B cell (primary cell): ENCODE results near the gene LRRN2. TPM values are rescaled to one million over a fixed set of nuclear protein-coding genes. Genes with fewer than 3 reads are reported as not detected.

ENCODE experiments used
- ATAC-seq: fragments of 200-7000 bp; cut with Tn5 transposase; one replicate; pipeline ENCODE4 v1.10.0; 2021; ENCODE audit warnings: low read depth, mild to moderate bottlenecking, moderate number of reproducible peaks, moderate library complexity
- CTCF ChIA-PET: fragments of 350-600 bp; sonication (Branson Sonifier 250); formaldehyde crosslinking; loops from one replicate; lab custom pipeline; 2021; ENCODE audit warnings: antibody characterized with exemption, inconsistent platforms; lab: Charles Lee
- POLR2A ChIA-PET: fragments of 350-600 bp; sonication (Branson Sonifier 250); formaldehyde crosslinking; loops from one replicate; lab custom pipeline; 2021; ENCODE audit warnings: antibody characterized with exemption; lab: Charles Lee
- DNase-seq: peaks from one replicate; pipeline ENCODE4 v3.0.0; 2013
- H2AFZ ChIP-seq: 2 replicates; pipeline ENCODE4 v1.6.1; 2012; ENCODE audit warnings: mild to moderate bottlenecking, low read depth, low read length; ENCODE audit not compliant: insufficient read depth, poor library complexity, severe bottlenecking
- H3K27ac ChIP-seq, 2 donors: 1 replicate in 1 of 2; 2 replicates in 1 of 2; pipeline ENCODE4 v1.5.1; 2012 to 2013; ENCODE audit warnings: low read length in 2 of 2, mild to moderate bottlenecking in 2 of 2, moderate library complexity in 1 of 2
- H3K27me3 ChIP-seq, 4 experiments: fragments of 200-600 bp in 1 of 4; sonication (generic) in 1 of 4; replicated peaks in 1 of 4; 1 replicate in 2 of 4; 2 replicates in 2 of 4; pipeline versions ENCODE4 v1.6.1 to v1.7.0; 2013 to 2016; ENCODE audit warnings: low read length in 3 of 4, mild to moderate bottlenecking in 2 of 4, mixed read lengths in 1 of 4, moderate library complexity in 1 of 4; ENCODE audit not compliant: insufficient read depth in 4 of 4, control insufficient read depth in 3 of 4; ENCODE audit errors: control extremely low read depth in 1 of 4
- H3K36me3 ChIP-seq, 2 experiments: replicated peaks in 1 of 2; 1 replicate in 1 of 2; 2 replicates in 1 of 2; pipeline versions ENCODE4 v1.6.1 to v1.7.1; 2013; ENCODE audit warnings: low read length in 1 of 2; ENCODE audit not compliant: insufficient read depth in 2 of 2, control insufficient read depth in 1 of 2; ENCODE audit errors: control extremely low read depth in 1 of 2, extremely low read depth in 1 of 2
- H3K4me1 ChIP-seq, 2 donors: fragments of 200-600 bp in 1 of 2; sonication (generic) in 1 of 2; 1 replicate in 1 of 2; 2 replicates in 1 of 2; pipeline versions ENCODE4 v1.5.1 to v1.6.1; 2013 to 2017; ENCODE audit warnings: low read length in 2 of 2; ENCODE audit not compliant: control insufficient read depth in 2 of 2, insufficient read depth in 2 of 2
- H3K4me2 ChIP-seq: replicated peaks from 2 replicates; pipeline ENCODE3; 2012; ENCODE audit warnings: mild to moderate bottlenecking, low read depth, low read length; ENCODE audit not compliant: poor library complexity, severe bottlenecking
- H3K4me3 ChIP-seq, 5 experiments: fragments of 200-600 bp in 1 of 5; sonication (generic) in 1 of 5; 1 replicate in 3 of 5; 2 replicates in 2 of 5; pipeline versions ENCODE4 v1.5.1 to v1.7.0; 2011 to 2016; ENCODE audit warnings: low read length in 4 of 5, mild to moderate bottlenecking in 4 of 5, low read depth in 2 of 5, control low read depth in 1 of 5, moderate library complexity in 1 of 5; ENCODE audit not compliant: insufficient read depth in 1 of 5; ENCODE audit errors: control extremely low read depth in 1 of 5, extremely low read depth in 1 of 5
- H3K79me2 ChIP-seq: fragments of 200-600 bp; sonication (generic); one replicate; pipeline ENCODE4 v1.6.0; 2016; ENCODE audit warnings: low read length; ENCODE audit not compliant: control insufficient read depth, insufficient read depth
- H3K9ac ChIP-seq: fragments of 200-600 bp; sonication (generic); 2 replicates; pipeline ENCODE4 v1.6.1; 2017; ENCODE audit warnings: mild to moderate bottlenecking, low read length, moderate library complexity
- H3K9me3 ChIP-seq, 3 donors: one replicate each; pipeline versions ENCODE4 v1.6.1 to v1.7.1; 2013; ENCODE audit warnings: low read length in 2 of 3; ENCODE audit not compliant: control insufficient read depth in 2 of 3, insufficient read depth in 1 of 3; ENCODE audit errors: control extremely low read depth in 1 of 3
- H4K20me1 ChIP-seq: 2 replicates; pipeline ENCODE4 v1.6.0; 2012; ENCODE audit warnings: mild to moderate bottlenecking, low read length; ENCODE audit not compliant: insufficient read depth, control insufficient read depth, poor library complexity, severe bottlenecking
- H3K27ac Mint-ChIP-seq: one replicate; pipeline ENCODE4 v1.8.0; 2021; ENCODE audit warnings: mixed read lengths
- H3K27me3 Mint-ChIP-seq: one replicate; pipeline ENCODE4 v1.8.0; 2021; ENCODE audit warnings: mixed read lengths
- H3K4me1 Mint-ChIP-seq: one replicate; pipeline ENCODE4 v1.8.0; 2021; ENCODE audit warnings: mixed read lengths
- H3K4me3 Mint-ChIP-seq: one replicate; pipeline ENCODE4 v1.8.0; 2021; ENCODE audit warnings: mixed read lengths
- H3K9me3 Mint-ChIP-seq: one replicate; pipeline ENCODE4 v1.8.0; 2022; ENCODE audit warnings: mixed read lengths; ENCODE audit not compliant: insufficient read depth
- CTCF ChIP-seq: fragments of 200-600 bp; IDR thresholded peaks from one replicate; pipeline ENCODE4 v1.8.0; 2022; ENCODE audit warnings: antibody characterized with exemption, mild to moderate bottlenecking
- EZH2 ChIP-seq: IDR thresholded peaks from 2 replicates; pipeline ENCODE4 v1.6.1; 2012; ENCODE audit warnings: borderline replicate concordance, low read depth, mild to moderate bottlenecking, moderate library complexity, low read length; ENCODE audit not compliant: insufficient read depth, poor library complexity, severe bottlenecking
- WGBS: methylation state at CpG from one replicate; pipeline ENCODE4 v1.1.5; 2013; ENCODE audit warnings: missing lambda C conversion rate; ENCODE audit not compliant: insufficient coverage; 5-methylcytosine and 5-hydroxymethylcytosine counted together
- intact Hi-C: fragments of 100-400 bp; cut with micrococcal nuclease; formaldehyde crosslinking; loops from one replicate; pipeline ENCODE4 v1.10.0; 2022
- polyA plus RNA-seq: library from polyadenylated mRNA; depleted of rRNA; stranded (reverse); fragments of >200 nt; gene quantifications from 2 replicates; pipeline ENCODE4 v1.2.3, GENCODE V29; 2012
- total RNA-seq, 2 donors: library from RNA; stranded (reverse); fragments of 120-200 nt in 1 of 2; gene quantifications; 1 replicate in 1 of 2; 2 replicates in 1 of 2; pipeline versions ENCODE4 v1.2.3 to v1.2.4, GENCODE V29; 2013 to 2022

LRRN2 gene
- total and polyA plus RNA-seq, 2 donors (not counting 1 experiment from before 2014, with no cell fraction given) = not detected

GRCh38 chr1:204617256-204618147 lies 68.0 kb downstream of the LRRN2 start:
- H3K27me3 ChIP-seq = no peaks in the 10 kb centered on the region
- no peak overlapping the region for H3K9ac ChIP-seq
- H3K4me1 ChIP-seq = no peaks in the 10 kb centered on the region
- TF ChIP-seq CTCF (no peak), EZH2 (no peak)
- no peaks in the 10 kb centered on the region for H4K20me1 ChIP-seq
- H3K27ac Mint-ChIP-seq = no peak overlapping the region
- no peak overlapping the region for H3K27ac ChIP-seq
- H3K4me1 Mint-ChIP-seq = no peaks in the 10 kb centered on the region
- intact Hi-C loops = no loop called here
- no peaks in the 10 kb centered on the region for H3K9me3 ChIP-seq
- no peak for DNase-seq
- H3K4me3 ChIP-seq = no peak overlapping the region
- H3K27me3 Mint-ChIP-seq = no peaks in the 10 kb centered on the region
- no peaks in the 10 kb centered on the region for H3K9me3 Mint-ChIP-seq
- no peak overlapping the region for H2AFZ ChIP-seq
- CTCF ChIA-PET = no interaction called here
- POLR2A ChIA-PET = no interaction called here
- no peak for ATAC-seq
- H3K36me3 ChIP-seq = no peaks in the 10 kb centered on the region
- no peak overlapping the region for H3K4me3 Mint-ChIP-seq
- 79% methylated on average over 10 of the region's 13 CpGs for WGBS
- H3K79me2 ChIP-seq = no peaks in the 10 kb centered on the region
- H3K4me2 ChIP-seq = no peak overlapping the region

- no peak overlapping the region for H3K9ac ChIP-seq
- no peaks in the 10 kb centered on the region for H3K36me3 ChIP-seq
- no peaks in the 10 kb centered on the region for H3K4me1 Mint-ChIP-seq
- no peak overlapping the region for H2AFZ ChIP-seq
- no peak overlapping the region for H3K4me3 ChIP-seq
- ChIA-PET CTCF (no interaction called here), POLR2A (no interaction called here)
- no peak for TF ChIP-seq CTCF
- no peak for TF ChIP-seq EZH2
- no peaks in the 10 kb centered on the region for H3K9me3 ChIP-seq
- ATAC-seq (no peak), DNase-seq (no peak)
- H3K27me3 Mint-ChIP-seq = no peaks in the 10 kb centered on the region
- no peaks in the 10 kb centered on the region for H3K27me3 ChIP-seq
- no peak overlapping the region for H3K4me2 ChIP-seq
- 77% methylated on average over 4 of the region's 6 CpGs for WGBS
- H3K4me1 ChIP-seq = no peaks in the 10 kb centered on the region
- no peak overlapping the region for H3K27ac ChIP-seq
- no peak overlapping the region for H3K4me3 Mint-ChIP-seq
- no peaks in the 10 kb centered on the region for H3K9me3 Mint-ChIP-seq
- H4K20me1 ChIP-seq = no peaks in the 10 kb centered on the region
- H3K79me2 ChIP-seq = no peaks in the 10 kb centered on the region
- intact Hi-C loops = no loop called here
- H3K27ac Mint-ChIP-seq = no peak overlapping the region
Measured at GRCh38 chr1:204616641-204617040, 68.9 kb downstream of the LRRN2 start.
